ENCODE measurements around the gene U2AF2.

The U2AF2 gene

DNA sequence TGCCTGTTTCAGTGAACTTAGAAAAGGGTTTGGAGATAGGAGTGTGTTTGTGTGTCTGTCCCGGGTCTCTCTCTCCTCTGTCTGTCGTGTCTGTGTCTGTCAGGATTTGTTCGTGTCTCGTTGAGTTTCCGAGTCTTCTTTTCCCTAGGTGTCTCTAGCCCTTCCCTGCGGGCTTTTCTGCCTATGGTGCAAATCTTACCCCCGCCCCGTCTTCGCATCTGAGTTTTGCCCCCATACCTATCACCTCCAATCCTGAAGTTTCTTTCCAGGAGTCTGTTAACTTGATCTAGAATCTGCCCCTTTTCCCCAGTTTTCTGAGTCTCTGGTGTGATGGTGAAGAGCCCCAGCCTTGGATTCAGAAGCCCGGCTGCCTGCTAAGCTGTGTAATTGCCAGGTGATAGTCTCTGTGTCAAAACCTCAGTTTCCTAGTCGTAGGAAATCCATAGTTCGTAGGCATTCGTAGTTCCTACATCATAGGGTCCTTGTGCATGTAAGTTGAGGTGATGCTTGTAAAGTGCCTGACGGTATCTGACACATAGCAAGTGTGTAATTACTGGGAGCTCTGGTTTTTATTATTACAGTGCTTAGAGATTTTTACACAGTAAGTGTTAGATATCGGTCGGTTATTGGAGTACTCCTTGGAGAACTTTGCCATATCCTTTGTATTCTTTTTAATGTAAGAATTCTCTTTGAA is 21.0 kb downstream of the U2AF2 start:
- no peak for DNase-seq (ENCODE audit: low spot score)

DNA sequence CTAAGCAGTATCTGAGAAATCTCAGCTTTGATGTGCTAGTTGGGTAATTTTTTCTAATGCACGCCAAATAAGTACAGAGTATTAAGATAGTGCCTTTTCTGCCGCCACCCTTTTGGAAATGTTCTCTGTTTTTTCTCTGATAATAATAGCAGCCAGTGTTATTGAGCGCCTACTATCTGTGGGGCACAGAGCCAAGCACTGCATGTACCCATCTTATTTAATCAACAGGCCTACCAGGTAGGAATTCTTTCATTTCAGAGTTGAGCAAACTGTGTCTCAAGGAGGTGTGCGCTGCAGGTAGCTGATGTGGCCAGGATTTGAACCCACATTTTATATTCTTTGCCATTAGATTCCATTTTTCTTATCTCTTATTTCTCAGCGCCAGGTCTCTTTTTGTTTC is 21.5 kb downstream of the U2AF2 start:
- DNase-seq (ENCODE audit: low spot score) = no peak

DNA sequence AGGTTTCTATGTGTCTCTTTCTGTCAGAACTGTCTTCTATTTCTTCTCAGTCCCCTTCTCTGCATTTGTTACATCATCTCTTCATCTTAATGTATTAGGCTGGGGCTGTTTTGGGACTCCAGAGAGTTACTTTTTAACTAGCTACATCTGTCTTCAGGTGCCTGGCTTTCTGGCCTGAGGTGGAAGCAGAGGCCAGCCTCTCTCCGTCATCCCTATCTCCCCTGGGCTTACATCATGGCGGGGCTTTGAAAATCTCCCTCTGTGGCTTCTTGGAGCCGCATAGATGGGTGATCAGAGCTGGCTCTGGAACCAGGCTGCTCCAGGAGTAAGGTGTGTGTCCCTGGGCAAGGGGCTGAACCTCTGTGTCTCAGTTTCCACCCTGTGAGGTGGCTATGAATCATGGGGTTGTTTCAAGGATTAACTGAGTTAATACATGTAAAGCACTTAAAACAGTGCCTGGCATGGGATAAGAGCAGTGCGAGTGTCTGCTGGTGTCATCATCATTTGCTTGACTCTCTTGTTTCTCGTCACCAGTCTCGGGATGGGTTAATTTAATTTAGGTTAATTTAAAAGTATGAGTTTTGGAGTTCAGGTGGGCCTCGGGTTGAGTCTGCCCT is 22.2 kb downstream of the U2AF2 start:
- DNase-seq (ENCODE audit: low spot score) = no peak

GRCh38 chr19:55677572-55678028 is 22.8 kb downstream of the U2AF2 start:
- no peak for DNase-seq (ENCODE audit: low spot score)

GRCh38 chr19:55678121-55678671 is 23.4 kb downstream of the U2AF2 start:
- no peak for DNase-seq (ENCODE audit: low spot score)

- DNase-seq (ENCODE audit: low spot score) = no peak
Measured at GRCh38 chr19:55679343-55680257, 24.8 kb downstream of the U2AF2 start.

GRCh38 chr19:55680339-55681130 is 25.7 kb downstream of the U2AF2 start:
- no peak for DNase-seq (ENCODE audit: low spot score)

DNA sequence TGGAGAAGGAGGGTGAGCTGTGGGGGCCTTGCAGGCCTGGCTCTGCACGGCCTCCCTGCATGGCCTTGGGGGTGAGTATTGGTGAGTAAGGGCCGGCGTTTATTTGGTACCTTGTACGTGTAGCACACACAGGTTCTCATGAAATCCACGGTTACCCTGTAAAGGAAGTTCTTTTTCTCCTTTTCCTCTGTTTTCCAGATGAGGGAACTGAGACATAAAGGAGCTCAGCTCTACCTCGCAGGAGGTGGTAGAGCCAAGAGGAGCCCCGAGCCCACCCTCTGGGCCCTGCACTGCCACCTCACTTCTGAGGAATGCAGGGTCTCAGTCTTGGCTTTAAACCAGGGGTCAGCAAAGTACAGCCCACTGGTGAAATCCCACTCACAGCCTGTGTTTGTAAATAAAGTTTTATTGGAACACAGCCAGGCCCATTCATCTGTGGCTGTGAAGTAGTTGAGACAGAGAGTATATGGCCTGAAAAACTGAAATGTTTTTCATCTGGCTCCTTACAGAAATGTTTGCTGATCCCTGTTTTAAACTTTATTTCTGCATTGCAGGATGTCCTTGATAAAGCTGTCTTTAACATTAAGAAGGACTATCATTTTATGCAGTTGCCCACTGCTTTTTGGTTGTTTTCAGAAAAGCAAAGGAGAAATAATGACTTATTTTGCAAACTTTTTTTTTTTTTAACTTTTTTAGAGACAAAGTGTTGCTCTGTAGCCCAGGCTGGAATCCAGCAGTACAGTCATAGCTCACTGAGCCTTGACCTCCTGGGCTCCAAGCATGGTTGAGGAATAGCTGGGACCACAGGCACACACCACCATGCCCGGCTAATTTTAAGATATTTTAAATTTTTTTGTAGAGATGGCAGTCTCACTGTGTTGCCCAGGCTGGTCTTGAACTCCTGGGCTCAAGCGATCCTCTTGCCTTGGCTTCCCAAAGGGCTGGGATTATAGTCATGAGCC is 26.6 kb downstream of the U2AF2 start:
- DNase-seq (ENCODE audit: low spot score) = no peak

- no peak for DNase-seq (ENCODE audit: low spot score)
Measured at GRCh38 chr19:55683449-55684261, 28.8 kb downstream of the U2AF2 start.

- no peak for DNase-seq (ENCODE audit: low spot score)
Measured at GRCh38 chr19:55684946-55685681, 30.3 kb downstream of the U2AF2 start.

GRCh38 chr19:55685776-55686175 is 30.9 kb downstream of the U2AF2 start:
- no peak for DNase-seq (ENCODE audit: low spot score)

DNA sequence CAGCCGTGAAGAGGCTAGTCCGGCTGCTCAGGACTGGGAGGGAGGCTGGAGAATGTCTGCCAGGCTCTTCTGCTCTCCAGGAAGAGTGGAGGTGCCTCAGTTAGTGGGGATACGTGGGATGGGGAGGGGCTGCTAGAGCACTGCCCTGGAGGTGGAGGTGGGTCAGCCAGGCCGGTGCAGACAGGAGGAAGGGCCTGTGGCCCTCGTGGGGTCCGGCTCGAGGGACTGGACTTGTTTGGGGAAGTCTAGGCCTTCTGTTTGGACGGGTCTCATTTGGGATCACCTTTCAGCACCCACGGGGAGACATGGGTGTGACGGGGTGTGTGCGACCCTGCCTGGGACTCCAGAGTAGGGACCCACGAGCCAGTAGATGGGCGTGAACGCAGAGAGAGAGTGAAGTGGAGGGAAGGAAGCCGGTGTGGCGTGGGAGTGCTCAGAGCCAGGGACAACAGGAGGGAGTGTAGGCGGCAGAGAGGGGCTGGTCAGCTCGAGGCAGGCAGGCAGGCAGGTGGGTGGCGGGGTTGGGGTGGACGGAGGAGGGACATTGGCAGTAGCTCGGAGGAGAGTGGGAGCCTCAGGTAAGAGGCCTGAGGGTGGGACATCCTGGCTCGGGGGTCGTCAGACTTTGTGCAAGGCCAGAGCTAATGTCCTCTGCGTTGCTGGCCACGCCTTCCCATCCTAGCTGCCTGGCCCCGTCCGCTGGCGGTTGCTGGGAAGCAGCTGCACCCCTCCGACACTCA is 31.6 kb downstream of the U2AF2 start:
- DNase-seq (ENCODE audit: low spot score) = no peak

- no peak for DNase-seq (ENCODE audit: low spot score)
Measured at GRCh38 chr19:55687281-55688201, 32.7 kb downstream of the U2AF2 start.

DNA sequence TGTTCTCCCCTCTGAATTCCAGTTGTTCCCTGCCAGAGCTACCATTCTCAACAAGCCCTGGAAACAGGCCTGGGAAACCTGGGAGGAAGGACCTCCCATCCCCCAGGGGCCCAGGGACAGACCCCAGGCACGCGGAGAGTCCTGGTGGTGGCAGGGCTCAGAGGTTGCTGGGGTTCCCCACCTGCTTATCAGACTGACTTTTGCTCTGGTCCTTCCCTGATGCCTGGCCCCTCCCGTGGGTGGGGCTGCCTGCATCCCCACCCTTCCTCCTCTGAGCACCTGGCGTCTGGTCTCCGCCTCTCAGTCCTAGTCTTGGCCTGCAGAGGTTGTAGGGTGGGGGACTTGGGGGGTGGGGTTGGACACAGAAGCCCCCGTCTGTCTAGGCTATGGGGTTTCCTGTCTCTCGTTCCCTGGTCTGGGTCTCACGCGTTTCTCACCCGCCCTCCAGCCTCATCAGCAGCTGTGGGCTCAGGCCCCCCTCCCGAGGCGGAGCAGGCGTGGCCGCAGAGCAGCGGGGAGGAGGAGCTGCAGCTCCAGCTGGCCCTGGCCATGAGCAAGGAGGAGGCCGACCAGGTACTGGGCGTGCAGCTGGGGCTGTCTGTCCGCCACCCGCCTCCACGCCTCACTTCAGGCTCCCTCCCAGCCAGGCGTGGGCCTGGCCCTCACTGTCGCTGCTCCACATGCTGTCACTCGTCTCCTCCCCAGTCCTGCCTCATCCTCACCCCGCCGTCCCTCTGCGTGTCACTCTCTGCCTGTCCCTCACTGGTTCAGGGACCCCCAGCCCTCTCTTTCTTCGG is 33.8 kb downstream of the U2AF2 start:
- DNase-seq (ENCODE audit: low spot score) = no peak

GRCh38 chr19:55689411-55690108 is 34.7 kb downstream of the U2AF2 start:
- no peak for DNase-seq (ENCODE audit: low spot score)

Data from GM03348 (cell line).